Activated T-cell treated with anti-CD3 and anti-CD28 coated beads for 1 hour (primary cell): ENCODE data around the gene ARHGAP18.

Source experiments
- DNase-seq: peaks from one replicate; pipeline ENCODE4 v3.0.0-alpha.2; 2020; ENCODE audit warnings: low read depth

ARHGAP18 gene

DNA sequence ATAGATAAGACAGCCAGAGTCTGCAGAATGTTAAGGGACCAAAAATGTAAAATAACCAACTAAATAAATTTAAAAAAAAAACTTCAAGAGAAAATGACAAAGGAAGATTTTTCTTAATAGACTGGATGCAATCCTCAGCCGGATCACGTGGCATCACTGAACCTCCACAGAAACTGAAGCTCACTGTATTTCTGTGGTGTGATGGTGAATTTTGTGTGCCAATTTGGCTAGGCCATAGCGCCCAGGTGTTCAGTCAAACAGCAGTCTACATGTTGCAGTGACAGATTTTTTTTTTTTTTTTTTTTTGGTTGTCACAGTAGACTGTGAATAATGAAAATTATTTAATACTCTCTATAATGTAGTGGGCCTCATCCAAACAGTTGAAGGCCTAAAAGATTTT, 95.5 kb downstream of the ARHGAP18 start:
- no peak for DNase-seq

DNA sequence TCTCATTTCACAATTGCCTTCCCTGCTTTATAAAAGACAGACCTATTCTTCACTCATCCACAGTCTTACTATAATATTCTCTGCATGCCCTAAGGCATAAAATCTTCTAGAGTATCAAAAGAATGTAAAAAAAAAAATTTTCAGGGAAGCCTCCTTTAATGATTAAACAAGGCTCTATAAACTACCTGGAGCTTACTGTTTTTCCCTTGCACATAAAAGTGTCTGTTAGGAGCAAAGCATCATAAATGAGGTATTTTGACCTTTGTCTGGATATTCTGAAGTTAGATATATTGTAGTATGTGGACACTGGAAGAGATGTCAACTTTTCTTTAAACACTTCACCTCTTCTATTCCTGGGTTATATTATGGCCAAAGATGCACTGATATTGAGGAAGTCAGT, 97.5 kb downstream of the ARHGAP18 start:
- no peak for DNase-seq

DNA sequence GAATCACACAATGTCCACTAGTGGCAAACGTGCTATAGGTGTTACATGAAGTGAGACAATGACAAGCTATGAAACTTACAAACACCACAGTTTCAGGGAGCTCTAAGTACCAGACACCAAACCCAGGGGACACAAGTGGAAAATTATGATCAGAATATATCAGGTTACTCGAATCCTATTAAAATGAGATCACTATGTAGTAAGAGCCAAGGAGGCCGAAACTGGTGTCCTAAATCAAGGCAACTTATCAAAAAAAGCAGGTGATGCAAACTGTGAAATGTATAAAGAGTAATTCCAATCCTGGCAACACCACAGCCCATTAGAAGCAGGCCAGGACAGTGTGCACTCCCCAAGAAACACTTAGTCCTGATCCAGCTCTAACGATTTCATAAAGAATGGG, 100.3 kb downstream of the ARHGAP18 start:
- DNase-seq: no peak

GRCh38 chr6:129608886-129609537, 101.0 kb downstream of the ARHGAP18 start:
- DNase-seq: no peak

- DNase-seq: no peak
These were observed 102.3 kb downstream of the ARHGAP18 start for GRCh38 chr6:129607581-129608186.

GRCh38 chr6:129606664-129607063, 103.3 kb downstream of the ARHGAP18 start:
- DNase-seq: no peak

GRCh38 chr6:129605967-129606366, 104.0 kb downstream of the ARHGAP18 start:
- no peak for DNase-seq

GRCh38 chr6:129605095-129605494, 104.9 kb downstream of the ARHGAP18 start:
- no peak for DNase-seq

GRCh38 chr6:129604321-129604720, 105.7 kb downstream of the ARHGAP18 start:
- no peak for DNase-seq

DNA sequence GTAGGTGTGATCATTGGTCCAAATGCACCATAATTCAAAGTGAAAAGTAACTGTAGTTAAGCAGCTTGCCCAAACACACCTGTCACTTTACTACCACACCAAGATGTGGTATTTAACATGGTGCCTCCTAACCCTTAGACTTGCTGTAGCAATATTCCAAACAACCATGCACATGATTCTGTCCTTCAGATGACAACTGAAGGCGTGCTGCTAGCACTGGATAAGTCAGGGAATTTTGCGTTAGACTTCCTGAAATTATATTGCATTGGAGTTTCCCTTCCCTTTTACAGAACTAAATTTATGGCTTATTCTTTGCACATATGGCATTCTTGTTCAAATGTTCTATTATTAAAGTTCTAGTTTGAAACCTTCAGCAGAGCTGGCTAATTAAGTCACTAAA, 106.2 kb downstream of the ARHGAP18 start:
- no peak for DNase-seq

- DNase-seq: no peak
These were observed 108.7 kb downstream of the ARHGAP18 start for GRCh38 chr6:129601323-129601722.

- no peak for DNase-seq
These were observed 110.5 kb downstream of the ARHGAP18 start for GRCh38 chr6:129599467-129599866.

- DNase-seq: no peak
These were observed 111.5 kb downstream of the ARHGAP18 start for GRCh38 chr6:129598244-129599187.

- no peak for DNase-seq
These were observed 112.8 kb downstream of the ARHGAP18 start for GRCh38 chr6:129597023-129597713.

GRCh38 chr6:129596522-129596921, 113.5 kb downstream of the ARHGAP18 start:
- DNase-seq: no peak

DNA sequence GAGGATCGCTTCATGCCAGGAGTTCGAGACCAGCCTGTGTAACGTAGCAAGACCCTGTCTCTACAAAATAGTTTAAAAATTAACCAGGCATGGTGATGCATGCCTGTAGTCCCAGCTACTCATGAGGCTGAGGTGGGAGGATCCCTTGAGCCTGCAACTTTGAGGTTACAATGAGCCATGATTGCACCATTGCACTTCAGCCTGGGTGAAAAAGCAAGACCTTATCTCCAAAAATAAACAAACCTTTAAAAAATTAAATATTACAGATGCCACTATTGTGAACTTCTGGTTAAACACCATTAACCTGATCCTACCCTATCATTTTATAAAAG, 116.8 kb downstream of the ARHGAP18 start:
- DNase-seq: no peak

- DNase-seq: no peak
These were observed 117.3 kb downstream of the ARHGAP18 start for GRCh38 chr6:129592516-129593232.

DNA sequence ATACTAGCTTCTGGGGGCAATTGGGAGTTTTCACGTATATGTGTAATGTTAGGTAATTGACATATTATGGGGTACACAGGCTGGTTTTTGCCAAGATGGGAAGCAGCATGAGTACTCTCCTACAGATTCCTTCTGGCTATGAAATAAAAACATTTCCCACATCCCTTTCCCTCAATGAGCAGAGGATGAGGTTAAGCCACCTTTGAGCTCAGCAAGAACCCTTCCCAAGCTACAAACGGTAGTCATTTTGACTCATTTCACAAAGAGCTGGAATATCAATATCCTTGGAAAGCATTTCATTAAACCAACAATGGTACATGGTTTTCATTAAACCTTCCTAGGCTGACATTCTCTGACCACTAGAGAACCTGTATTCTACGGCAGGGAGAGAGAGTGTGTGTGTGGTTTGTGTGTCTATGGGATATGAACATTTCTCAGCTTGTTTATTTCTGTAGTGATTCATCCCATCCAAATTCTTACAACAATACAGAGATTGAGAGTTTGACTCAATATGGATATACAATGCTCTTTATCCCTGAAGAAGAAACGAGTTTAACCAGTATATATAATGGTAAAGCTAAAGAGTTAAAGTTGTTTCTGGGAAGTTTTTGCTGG, 119.5 kb downstream of the ARHGAP18 start:
- no peak for DNase-seq

- DNase-seq: no peak
These were observed 123.2 kb downstream of the ARHGAP18 start for GRCh38 chr6:129586815-129587214.

- DNase-seq: no peak
These were observed 126.1 kb downstream of the ARHGAP18 start for GRCh38 chr6:129583866-129584265.

- no peak for DNase-seq
These were observed 131.7 kb downstream of the ARHGAP18 start for GRCh38 chr6:129578315-129578714.
